Ovary (tissue), 9 donors: ENCODE data around the gene ZNF423. TPM values are rescaled to one million over a fixed set of nuclear protein-coding genes. Genes with fewer than 3 reads are reported as not detected.

ENCODE experiments used
- DNase-seq, 5 donors: peaks; one replicate each; pipeline ENCODE4 v3.0.0-alpha.2; 2019 to 2020
- H3K27ac ChIP-seq, 2 donors: fragments of 200-600 bp; one replicate each; pipeline versions ENCODE4 v1.5.1 to v1.8.0; 2019 to 2022
- H3K27me3 ChIP-seq: fragments of 200-600 bp; one replicate; pipeline ENCODE4 v1.8.0; 2022
- H3K36me3 ChIP-seq: fragments of 200-600 bp; sonication (generic); one replicate; pipeline ENCODE4 v1.5.1; 2019
- H3K4me1 ChIP-seq: one replicate; pipeline ENCODE4 v1.8.1; 2013; ENCODE audit warnings: mild to moderate bottlenecking, moderate library complexity; ENCODE audit not compliant: insufficient read depth
- H3K4me3 ChIP-seq: fragments of 200-600 bp; sonication (generic); one replicate; pipeline ENCODE4 v1.5.1; 2017
- H3K9me3 ChIP-seq, 2 donors: fragments of 200-600 bp in 1 of 2; sonication (generic) in 1 of 2; one replicate each; pipeline versions ENCODE4 v1.5.1 to v1.8.1; 2013 to 2019; ENCODE audit warnings: mild to moderate bottlenecking in 1 of 2, moderate library complexity in 1 of 2
- EP300 ChIP-seq: sonication (generic); formaldehyde crosslinking; IDR thresholded peaks from one replicate; pipeline ENCODE4 v1.6.1; 2017; ENCODE audit warnings: antibody characterized with exemption
- POLR2A ChIP-seq: fragments of 450-650 bp; IDR thresholded peaks from one replicate; pipeline ENCODE4 v1.6.1; 2017; ENCODE audit warnings: antibody characterized with exemption, mild to moderate bottlenecking, moderate library complexity
- WGBS, 3 donors: extraction: QIAGEN DNeasy Blood & Tissue Kit in 1 of 3; methylation state at CpG; one replicate each; pipeline versions ENCODE4 v1.1.5 to v1.1.7; 2013 to 2017; 5-methylcytosine and 5-hydroxymethylcytosine counted together
- intact Hi-C, 4 donors: fragments of 100-400 bp; cut with DNase I; formaldehyde crosslinking; loops; one replicate each; pipeline versions ENCODE4 v1.11.0 to v1.15.1; 2022 to 2023
- polyA plus RNA-seq, 2 donors: library from polyadenylated mRNA; stranded (reverse); fragments of 200-250 nt in 1 of 2; fragments of 350-450 nt in 1 of 2; fragmentation: Illumina TruSeq in 1 of 2; extraction: RNeasy Lipid Tissue Mini Kit (QIAGEN cat#74804) in 1 of 2; gene quantifications; one replicate each; pipeline ENCODE4 v1.2.3, GENCODE V29; 2013 to 2014
- total RNA-seq, 7 donors: library from RNA; depleted of rRNA in 2 of 7; stranded (reverse); fragments of >200 nt in 2 of 7; fragmentation: NEBNext Ultra II Directional in 3 of 7; extraction: Animal tissue kit (Norgen Biotek cat#: 25700) in 3 of 7; gene quantifications; one replicate each; pipeline versions ENCODE4 v1.1.0 to v1.2.4, GENCODE V29; 2016 to 2023
- TF ChIP-seq, protein P1 (sequence below), 3 donors: fragments of 450-650 bp in 2 of 3; fragments of 200-600 bp in 1 of 3; IDR thresholded peaks; one replicate each; pipeline versions ENCODE4 v1.5.1 to v1.8.0; 2016 to 2022; ENCODE audit warnings: antibody characterized with exemption in 3 of 3, mild to moderate bottlenecking in 1 of 3
- donor health status: DM: no; HTN: no; CAD: no; lungs with moderate emphysema.
- donor health status: DM: no; HTN: no; CAD: no.
- donor health status: Bipolar disorder and iron deficiency.
- donor health status: DM: yes; HTN: yes; CAD: no.
- donor health status: DM: no; HTN: no; CAD: no.
- donor health status: DM: yes; HTN: yes; CAD: no.

Gene ZNF423
- total and polyA plus RNA-seq, 9 donors = 3.3 to 40.3 (median 12.4) TPM

DNA sequence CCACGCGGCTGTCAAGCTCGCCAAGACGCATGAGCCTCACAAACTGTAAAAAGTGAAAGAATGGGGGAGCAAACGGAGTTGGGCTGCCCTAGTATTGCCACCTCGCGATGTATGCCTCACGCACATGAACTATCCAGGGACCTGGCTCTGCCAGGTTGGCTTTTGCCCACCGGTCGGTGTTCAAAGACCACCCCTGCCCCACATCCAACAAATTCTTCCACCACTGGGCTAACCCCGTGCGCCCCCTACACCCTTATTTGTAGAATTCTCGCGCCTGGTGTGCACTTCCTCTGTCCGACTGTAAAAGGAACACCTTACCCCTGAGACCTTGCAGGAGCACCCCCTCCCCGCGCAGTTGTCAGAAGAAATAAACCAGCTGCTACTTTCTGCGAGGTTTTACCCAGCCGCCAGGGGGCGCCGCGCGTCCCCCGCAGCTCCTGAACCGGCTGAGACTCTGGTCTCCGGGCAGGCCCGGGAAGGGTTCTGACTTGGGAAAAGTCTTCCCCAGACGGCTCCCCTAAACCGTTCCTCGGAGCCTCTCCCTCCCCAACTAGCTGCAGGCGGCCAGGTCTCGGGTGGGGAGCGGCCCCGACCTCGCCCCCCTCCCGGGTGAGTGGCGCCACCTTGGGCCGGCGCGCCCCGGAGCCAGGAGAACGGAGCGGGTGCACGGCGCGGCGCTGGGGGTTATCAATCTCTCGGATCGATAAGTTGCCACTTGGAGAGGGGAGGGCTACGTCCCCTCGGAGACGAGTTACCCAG lies 1.7 kb upstream of the ZNF423 start:
- DNase-seq = peak; percentile 65 to 79 (median 72)
- 0 to 1% (median 1%) methylated on average over 34 to 52 of the region's 52 CpGs for WGBS, 3 donors
- peaks cover 4% of the 10 kb centered on the region for H3K4me1 ChIP-seq
- peak overlapping the region; percentile 94 to 95 for H3K27ac ChIP-seq
- no peaks in the 10 kb centered on the region for H3K9me3 ChIP-seq
- TF ChIP-seq POLR2A (no peak), EP300 (no peak)
- TF ChIP-seq, protein P1, sequence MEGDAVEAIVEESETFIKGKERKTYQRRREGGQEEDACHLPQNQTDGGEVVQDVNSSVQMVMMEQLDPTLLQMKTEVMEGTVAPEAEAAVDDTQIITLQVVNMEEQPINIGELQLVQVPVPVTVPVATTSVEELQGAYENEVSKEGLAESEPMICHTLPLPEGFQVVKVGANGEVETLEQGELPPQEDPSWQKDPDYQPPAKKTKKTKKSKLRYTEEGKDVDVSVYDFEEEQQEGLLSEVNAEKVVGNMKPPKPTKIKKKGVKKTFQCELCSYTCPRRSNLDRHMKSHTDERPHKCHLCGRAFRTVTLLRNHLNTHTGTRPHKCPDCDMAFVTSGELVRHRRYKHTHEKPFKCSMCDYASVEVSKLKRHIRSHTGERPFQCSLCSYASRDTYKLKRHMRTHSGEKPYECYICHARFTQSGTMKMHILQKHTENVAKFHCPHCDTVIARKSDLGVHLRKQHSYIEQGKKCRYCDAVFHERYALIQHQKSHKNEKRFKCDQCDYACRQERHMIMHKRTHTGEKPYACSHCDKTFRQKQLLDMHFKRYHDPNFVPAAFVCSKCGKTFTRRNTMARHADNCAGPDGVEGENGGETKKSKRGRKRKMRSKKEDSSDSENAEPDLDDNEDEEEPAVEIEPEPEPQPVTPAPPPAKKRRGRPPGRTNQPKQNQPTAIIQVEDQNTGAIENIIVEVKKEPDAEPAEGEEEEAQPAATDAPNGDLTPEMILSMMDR (IDR thresholded peaks at IDR 0.05) = peak; percentile 70 to 91 (median 84)
- no peaks in the 10 kb centered on the region for H3K27me3 ChIP-seq
- peak overlapping the region; percentile 85 for H3K4me3 ChIP-seq
- intact Hi-C loops = loop anchor here in 2 of 4 donors (5.0 to 10.0 kb wide), 5 partner anchors 73 to 365 kb away; no protein-coding TSS in a partner anchor
- H3K36me3 ChIP-seq = no peaks in the 10 kb centered on the region

DNA sequence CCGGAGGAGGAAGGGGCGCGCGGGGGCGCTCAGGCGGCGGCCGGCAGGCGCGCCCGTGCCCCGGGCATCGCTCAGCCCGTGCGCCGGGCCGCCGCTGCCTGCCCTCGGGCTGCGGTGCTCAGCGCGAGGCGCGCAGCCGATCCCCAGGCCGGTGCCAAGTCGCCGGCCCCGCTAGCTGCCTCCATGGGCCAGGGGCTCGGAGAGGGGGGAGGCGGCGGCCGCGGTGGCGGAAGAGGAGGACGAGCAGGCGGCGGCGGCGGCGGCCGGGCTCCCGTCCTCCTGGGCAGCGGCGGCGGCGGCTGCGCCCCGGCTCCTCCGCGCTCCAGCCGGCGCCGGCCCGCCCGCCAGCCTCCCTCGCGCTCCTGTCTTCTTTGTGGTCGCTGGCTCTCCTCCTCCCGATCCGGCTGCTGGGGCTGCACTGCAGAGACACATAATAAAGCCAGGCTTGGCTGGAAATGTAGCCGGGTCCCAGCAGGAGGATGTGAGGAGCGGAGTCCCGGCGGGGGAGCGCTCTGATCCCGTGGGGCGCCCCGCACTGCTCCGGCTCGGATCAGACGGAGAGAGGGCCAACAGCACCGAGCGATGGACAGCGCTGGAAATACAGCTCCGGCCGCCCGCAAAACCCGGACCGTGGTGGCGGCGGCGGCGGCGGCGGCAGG lies 889 bp upstream of the ZNF423 start:
- peak; percentile 81 to 88 (median 83) for DNase-seq
- Histone ChIP-seq H3K4me3 (peak overlapping the region; percentile 85), H3K36me3 (no peaks in the 10 kb centered on the region), H3K9me3 (no peaks in the 10 kb centered on the region), H3K27ac (peak overlapping the region; percentile 61 to 95), H3K27me3 (no peaks in the 10 kb centered on the region), H3K4me1 (peaks cover 4% of the 10 kb centered on the region)
- WGBS, 3 donors = 1% methylated on average over 37 to 76 of the region's 86 CpGs
- intact Hi-C loops = loop anchor here in 2 of 4 donors (5.0 to 10.0 kb wide), 5 partner anchors 72 to 364 kb away; no protein-coding TSS in a partner anchor
- no peak for TF ChIP-seq EP300
- TF ChIP-seq, protein P1 (IDR thresholded peaks at IDR 0.05) = peak in 2 of 3 donors; percentile 46 to 66
- TF ChIP-seq POLR2A = no peak

DNA sequence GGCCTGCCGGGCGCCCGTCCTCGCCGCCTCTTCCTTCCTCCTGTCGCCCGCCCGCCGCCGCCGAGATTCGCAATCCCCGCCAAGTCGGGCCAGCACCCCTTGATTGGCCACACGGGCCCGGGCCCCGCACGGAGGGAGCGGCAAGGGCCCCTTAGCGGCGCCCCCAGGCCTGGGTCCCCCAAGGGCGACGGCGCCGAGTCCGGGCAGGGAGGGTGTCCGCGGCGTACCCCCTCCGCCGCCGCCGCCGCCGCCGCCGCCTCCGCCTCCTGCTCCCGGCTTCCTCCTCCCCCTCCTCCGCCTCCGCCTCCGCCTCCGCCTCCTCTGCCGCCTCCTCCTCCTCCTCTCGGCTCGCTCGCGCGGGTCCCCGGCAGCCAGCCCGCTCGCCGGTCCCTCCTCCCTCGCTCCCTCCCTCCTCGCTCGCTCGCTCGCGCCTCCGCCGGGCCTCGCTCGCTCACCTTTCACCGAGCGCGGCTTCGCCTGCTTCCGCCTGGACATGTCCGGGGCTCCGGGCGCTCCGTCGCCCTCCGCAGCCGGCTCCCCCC lies 561 bp downstream of the ZNF423 start:
- Histone ChIP-seq H3K27ac (peak overlapping the region; percentile 69 to 95), H3K4me1 (peaks cover 4% of the 10 kb centered on the region), H3K36me3 (no peaks in the 10 kb centered on the region), H3K9me3 (no peaks in the 10 kb centered on the region), H3K4me3 (peak overlapping the region; percentile 85), H3K27me3 (no peaks in the 10 kb centered on the region)
- TF ChIP-seq, protein P1 (IDR thresholded peaks at IDR 0.05) = no peak
- TF ChIP-seq POLR2A = peak; percentile 76
- WGBS, 3 donors = 0% methylated on average over 61 to 74 of the region's 75 CpGs
- peak; percentile 89 to 92 (median 90) for DNase-seq
- intact Hi-C loops = loop anchor here in 2 of 4 donors (5.0 to 10.0 kb wide), 5 partner anchors 71 to 363 kb away; no protein-coding TSS in a partner anchor

DNA sequence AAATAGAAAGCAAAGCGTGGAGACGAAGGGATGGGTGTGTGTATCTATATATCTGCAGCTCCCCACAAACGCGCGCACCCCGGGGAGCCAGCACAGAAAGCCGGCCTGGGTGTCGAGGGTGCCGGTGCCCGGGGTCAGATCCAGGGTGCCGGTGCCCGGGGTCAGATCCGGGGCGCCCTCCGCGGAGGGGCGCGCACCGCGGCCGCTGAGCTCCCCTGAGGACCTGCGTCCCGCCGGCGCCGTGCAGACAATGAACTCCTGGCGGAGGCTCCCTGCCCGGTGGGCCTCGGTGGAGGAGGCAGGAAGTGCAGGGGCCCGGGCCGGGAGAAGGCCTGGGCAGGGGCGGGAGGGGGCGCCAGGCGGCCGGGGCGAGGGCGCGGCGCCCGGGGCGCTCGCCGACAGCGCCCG lies 1.1 kb downstream of the ZNF423 start:
- Histone ChIP-seq H3K4me1 (peaks cover 4% of the 10 kb centered on the region), H3K27me3 (no peaks in the 10 kb centered on the region), H3K9me3 (no peaks in the 10 kb centered on the region), H3K27ac (peak overlapping the region; percentile 69 to 95), H3K4me3 (peak overlapping the region; percentile 85), H3K36me3 (no peaks in the 10 kb centered on the region)
- 4 to 6% (median 5%) methylated on average over 29 to 45 of the region's 45 CpGs for WGBS, 3 donors
- DNase-seq = peak; percentile 57 to 76 (median 68)
- intact Hi-C loops = loop anchor here in 2 of 4 donors (5.0 to 10.0 kb wide), 5 partner anchors 70 to 362 kb away; no protein-coding TSS in a partner anchor
- TF ChIP-seq, protein P1 (IDR thresholded peaks at IDR 0.05) = no peak
- TF ChIP-seq EP300 = no peak
- no peak for TF ChIP-seq POLR2A
